ENCODE measurements around the gene FBXW11.

- TF ChIP-seq CTCF (conservative IDR thresholded peaks at IDR 0.05; ENCODE audit: low read depth, low read length) (no peak), EZH2 (IDR thresholded peaks at IDR 0.05; ENCODE audit: borderline replicate concordance, low read depth, low read length, poor library complexity, severe bottlenecking) (no peak)
Observed at GRCh38 chr5:172048170-172048422, 41.7 kb upstream of the FBXW11 start.
